ENCODE measurements around the gene FAM20C.

DNA sequence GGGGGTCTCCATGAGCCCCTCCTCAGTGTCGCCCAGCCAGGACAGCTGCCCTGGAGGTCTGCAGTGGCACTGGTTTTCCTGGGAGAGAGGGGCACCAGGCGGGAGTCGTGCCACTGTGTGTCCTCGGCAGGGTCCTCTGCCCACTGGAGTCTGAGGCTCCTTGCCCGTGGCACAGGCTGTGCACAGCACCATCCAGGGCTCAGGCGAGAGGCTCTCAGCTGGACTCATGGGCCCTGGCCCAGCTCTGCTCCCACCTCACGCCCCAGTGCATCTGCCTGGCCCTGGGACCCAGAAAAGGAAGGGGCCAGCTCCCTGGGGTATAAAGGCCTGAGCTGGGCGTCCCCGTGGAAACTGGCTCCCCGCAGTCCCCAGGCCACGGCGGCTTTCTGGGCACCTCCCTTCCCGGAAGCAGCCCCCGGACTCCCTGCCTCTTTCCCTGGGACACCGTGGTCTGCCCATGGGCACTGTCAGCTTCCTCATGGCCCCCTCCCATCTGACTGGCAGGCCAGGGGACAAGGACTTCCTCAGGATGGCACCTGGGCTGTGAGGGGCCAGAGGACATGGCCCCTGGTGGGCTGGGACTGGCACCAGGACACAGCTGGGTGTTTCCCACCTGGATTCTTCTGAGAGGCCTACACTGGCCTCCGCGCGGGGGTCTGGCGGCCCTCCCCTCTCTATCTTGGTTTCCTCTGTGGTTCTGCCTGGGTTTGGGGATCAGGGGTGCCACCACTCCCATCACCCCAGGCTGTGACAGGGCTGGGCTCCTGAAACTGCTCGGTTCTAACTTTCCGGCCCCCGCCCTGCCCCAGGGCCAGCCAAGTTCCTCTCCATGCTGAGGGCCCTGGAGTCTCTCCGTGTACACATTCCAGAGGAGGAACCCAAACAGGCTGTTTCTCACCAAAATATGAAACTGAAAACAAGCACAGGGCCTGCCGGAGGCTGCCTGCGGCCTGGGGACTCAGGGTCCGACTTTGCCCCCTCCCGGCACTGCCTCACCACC lies 103.1 kb downstream of the FAM20C start:
- TF ChIP-seq, protein P1, sequence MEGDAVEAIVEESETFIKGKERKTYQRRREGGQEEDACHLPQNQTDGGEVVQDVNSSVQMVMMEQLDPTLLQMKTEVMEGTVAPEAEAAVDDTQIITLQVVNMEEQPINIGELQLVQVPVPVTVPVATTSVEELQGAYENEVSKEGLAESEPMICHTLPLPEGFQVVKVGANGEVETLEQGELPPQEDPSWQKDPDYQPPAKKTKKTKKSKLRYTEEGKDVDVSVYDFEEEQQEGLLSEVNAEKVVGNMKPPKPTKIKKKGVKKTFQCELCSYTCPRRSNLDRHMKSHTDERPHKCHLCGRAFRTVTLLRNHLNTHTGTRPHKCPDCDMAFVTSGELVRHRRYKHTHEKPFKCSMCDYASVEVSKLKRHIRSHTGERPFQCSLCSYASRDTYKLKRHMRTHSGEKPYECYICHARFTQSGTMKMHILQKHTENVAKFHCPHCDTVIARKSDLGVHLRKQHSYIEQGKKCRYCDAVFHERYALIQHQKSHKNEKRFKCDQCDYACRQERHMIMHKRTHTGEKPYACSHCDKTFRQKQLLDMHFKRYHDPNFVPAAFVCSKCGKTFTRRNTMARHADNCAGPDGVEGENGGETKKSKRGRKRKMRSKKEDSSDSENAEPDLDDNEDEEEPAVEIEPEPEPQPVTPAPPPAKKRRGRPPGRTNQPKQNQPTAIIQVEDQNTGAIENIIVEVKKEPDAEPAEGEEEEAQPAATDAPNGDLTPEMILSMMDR (conservative IDR thresholded peaks at IDR 0.05; ENCODE audit: low read depth, low read length), result no peak
- no peak for TF ChIP-seq EZH2 (IDR thresholded peaks at IDR 0.05; ENCODE audit: borderline replicate concordance, low read depth, low read length, poor library complexity, severe bottlenecking)

Measured in A673 (cell line).